Kasumi-1 (cell line): ENCODE data around the gene CSHL1.
"Not testable (repeated sequence)": the region's sequence is repeated elsewhere in the genome, so short reads cannot be mapped to it uniquely, and the experiment has no call there.

ENCODE experiments used
- DNase-seq, 2 experiments: peaks; one replicate each; lab custom pipeline; 2025; lab: John Stamatoyannopoulos, UW

The CSHL1 gene

DNA sequence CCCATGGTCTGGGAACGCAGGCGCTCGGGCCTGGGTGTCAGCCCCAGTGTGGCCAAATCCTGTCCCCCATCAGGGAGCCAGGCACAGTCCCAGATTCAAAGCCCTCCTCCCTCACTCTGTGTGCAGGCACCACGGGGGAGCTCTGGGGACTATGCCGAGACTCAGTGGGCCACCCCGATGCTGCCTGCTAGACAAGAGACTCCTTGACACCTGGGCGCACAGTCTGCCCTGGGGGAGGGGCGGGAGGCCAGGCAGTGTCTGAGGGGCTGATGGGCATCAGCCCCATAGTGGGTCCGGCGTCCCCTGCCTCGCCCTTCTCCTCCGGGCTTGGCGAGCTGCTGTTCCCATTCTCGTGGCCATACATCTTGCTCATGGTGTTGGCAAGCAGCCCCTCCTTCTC is 29.5 kb upstream of the CSHL1 start:
- DNase-seq: no peak

DNA sequence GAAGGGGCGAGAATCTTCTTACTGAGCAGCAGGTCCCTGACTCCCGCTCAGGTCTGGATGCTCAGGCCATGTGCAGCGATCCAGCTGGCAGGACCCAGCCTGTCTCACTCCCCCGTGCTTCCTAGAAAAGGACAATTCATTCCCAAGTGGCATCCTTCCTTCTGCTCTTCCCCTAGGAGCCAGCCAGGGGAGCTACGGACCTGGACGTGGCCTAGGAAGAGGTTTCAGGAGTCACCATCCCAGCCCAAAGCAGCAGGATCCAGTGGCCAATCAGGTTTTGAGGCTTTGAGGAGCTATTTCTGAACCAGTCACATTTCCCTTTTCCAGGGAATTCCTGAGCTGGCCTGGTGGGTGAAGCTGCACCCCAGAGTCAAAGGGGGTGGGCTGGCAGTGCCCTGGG is 28.8 kb upstream of the CSHL1 start:
- no peak for DNase-seq

DNA sequence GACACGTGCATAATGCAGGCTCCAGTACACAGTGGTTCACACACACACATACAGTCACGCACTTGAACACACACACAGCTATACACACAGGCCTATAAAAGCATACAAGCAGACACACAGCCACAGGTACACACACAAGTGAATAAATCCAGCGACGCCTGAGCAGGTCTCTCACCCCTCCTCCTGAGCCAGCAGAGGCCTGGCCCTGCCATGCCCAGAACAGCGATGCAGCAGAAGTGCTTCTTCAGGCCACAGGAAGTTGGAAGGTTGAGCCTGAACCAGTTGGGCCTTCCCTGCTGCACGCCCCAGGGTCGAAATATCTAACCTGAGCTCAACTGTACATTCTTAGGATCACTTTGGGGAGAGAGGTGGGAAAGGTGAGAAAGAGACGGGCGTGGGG is 28.3 kb upstream of the CSHL1 start:
- DNase-seq: no peak

DNA sequence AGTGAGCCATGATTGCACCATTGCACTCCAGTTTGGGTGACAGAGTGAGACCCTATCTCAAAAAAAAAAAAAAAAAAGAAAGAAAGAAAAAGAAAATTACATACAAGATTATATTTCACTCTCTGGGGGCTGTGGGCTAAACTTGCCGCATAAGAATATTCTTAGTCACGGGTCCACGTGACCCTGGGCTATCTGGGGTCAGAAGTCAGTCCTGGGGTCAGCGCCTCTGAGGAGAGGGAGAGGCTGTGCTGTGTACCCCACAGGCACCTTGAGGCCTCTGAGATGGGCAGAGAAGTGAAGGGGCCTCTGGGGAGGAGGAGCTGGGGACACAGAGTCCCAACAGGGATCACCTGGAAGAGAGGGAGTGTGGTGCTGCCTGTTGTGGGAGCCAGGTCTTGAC is 26.9 kb upstream of the CSHL1 start:
- DNase-seq: no peak

DNA sequence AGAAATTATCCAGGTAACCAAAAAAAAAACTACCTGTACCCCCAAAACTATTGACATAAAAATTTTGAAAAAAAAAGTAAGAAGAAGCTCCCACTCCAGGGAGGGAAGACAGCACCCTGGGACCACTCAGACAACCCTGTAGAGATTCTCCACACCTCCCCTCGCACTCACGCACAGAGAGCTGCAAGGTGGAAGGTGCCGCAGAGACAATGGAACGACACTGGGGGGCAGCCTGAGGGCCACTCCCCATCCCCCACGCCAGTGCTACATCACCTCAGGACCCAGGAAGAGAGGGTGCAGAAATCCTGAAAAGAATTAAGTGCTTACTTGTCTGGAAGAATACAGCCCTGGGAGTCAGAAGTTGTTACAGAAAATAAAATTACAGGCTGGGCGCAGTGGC is 26.3 kb upstream of the CSHL1 start:
- no peak for DNase-seq

DNA sequence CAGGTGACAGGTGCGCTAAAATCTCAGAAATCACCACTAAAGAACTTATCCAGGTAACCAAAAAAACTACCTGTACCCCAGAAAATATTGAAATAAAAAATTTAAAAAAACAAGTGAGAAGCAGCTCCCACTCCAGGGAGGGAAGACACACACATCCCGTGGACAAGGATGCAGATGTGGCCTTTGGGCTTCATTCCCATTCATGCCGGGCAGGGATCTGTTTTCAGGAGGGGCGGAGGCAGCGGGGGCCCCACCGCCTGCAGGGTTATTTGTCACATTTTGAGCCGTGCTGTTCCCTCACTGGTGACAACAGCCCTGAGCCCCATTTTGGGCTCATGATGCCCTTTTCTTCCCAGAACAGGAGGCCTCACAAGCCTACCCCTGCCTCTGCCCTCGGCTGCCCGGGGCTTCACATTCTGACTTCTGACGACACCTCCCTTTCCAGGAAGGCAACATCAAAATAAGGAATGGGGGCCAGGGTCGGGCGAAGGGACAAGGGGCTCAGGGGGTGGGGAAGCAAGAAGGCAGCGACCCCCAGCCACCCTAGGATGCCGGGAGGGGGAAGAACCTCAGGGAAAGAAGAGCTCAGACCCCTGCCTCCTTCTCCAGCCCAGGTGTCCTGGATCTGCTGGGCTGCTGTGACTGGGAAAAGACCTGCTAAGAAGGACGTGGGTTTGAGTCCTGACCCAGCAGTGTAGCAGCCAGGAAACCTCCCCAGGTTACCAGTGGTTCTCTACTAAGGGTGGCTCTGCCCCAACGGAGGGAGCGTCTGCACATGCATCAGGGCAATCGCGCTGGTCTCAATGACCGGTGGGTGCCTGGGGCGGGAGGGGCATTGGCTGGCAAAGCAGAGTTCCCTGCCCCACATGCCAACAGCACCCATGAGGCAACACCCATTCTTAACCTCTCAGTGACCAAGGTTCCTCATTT is 23.4 kb upstream of the CSHL1 start:
- DNase-seq: peak in 1 of 2 experiments; percentile 22

DNA sequence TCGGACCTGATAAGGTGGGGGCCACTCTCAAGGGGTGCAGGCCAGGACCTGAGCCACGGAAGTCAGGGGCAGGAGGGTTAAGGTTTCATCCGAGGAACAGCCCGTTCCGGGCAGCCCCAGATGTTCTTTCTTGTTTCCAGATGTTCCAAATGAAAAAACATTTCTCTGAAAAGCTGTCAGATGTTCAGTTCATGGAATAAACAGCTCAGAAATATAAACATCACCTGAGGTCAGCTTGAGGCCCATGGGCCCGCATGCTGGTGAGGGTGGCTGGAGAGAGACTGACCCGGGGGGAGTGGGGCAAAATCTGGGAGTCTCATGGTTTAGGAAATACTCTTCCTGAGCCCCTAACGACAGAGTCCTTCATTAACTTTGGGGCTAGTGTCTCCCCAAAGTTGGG is 22.5 kb upstream of the CSHL1 start:
- DNase-seq: no peak

DNA sequence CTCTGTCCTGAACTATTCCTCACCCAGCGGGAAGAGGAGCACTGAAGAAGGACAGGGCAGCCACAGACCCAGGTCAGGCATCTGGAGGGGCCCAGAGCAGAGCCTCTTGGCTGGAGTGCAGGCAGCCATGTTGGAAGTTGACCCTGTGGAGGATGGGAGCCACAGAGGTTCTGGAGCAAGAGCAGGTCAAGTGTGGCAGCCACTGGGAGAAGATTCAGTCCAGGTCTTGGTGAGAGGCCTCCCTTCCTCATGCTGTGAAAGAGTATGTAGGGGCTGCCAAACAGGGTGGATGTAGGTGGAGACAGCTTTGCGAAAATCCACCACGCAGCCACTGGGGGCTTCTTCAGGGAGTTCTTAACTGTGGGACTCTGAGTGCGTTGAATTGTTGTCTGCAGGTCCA is 21.7 kb upstream of the CSHL1 start:
- no peak for DNase-seq

DNA sequence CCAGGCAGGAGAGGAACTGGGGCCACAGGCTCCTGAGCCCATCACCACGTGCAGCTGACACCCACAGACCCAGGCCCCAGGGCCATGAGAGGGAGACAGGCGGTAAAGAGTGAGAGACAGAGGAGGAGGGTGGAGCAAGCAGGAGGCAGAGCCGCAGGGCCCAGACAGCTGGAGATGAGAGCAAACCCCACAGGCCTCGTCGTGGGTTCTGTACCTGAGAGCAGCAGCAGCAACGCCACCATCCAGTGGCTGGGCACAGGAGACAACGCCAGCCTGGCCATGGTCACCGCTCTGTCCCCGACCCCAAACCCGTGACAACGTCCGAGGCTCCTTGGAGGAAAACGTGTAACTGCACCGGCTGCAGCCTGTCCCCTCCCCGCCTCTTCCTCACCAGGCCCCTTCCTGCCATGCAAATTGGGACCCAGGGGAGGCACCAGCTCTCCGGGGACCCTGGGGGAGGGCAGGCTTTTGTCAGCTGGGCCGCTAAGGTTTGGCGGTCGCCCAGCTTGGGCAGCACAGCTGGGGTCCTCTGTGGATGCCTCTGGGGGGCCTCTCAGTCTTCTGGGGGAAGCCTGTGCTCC is 21.0 kb upstream of the CSHL1 start, which contains the start of gene CD79B:
TSS of gene CD79B (minus strand) at position 351 of the 581 bp plus-strand sequence. CDS start at position 281, 70 bp downstream.
- peak; percentile 15 to 46 for DNase-seq

DNA sequence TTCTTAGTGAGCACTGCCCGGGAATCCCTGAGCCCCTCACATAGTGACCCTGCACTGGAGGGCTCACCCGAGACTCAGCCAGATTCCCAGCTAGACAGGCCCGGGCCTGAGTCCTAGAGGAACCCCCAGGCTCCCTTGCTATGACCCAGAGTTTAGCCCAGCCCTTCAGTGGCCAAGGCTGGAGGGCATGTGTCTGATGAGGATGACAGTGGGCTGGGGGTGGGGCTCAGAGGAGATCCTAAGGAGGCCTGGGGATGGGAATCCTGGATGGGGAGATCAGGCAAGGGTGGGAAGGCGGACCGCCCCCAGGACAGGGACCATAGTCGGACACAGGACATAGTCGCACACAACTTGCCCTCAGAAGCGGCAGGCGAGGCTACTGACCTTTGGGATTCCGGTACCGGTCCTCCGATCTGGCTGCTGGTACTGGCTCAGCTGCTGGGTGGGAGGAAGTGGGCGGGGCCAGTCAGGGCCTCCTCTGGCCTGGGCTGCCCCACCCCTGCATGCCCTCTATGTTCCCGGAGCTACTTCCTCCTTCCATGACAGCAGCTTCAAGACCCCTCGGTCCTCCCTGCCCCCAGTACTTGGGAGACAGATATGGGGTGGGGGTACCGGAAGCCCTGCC is 20.0 kb upstream of the CSHL1 start:
- peak; percentile 48 to 58 for DNase-seq

DNA sequence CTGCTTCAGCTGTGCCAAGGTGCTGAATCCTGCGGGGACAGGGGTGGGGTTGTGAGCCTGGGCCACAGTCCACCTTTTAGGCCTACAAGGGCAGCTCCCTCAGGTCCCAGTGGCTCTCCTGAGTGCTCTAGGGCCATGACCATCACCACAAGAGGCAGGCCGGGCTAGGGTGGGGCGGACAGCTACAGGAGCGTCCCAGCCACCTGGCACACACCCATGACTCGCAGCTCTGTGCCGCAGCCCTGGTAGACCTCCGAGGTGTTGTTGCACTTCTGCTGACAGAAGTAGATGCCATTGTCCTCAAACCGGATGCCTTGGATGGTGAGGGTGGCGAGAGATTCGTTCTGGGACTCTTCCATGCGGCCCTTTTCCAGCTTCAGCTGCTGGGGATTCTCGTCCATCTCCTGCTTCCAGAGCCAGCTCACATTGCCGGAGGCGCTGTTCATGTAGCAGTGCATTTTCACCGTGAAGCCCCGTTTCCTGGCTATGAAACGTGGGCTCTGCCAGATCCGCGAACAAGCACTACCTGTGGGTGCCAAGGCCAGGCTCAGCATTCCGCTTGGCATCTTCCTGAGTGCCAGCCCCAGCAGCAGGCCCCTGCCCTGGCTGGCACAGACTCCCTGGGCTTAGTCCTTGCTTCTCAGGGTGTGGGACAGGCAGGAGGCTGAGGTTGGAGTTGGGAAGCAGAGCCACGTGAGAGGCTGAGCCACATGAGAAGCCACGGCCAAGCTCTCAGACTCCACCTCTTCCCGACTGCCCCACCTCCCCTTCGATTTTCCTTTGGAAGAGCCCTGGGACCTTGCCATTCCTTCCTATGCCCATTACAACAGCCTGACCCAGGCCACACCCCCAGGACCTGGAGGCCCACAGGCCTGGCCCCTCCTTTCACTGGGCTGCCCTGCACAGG is 19.1 kb upstream of the CSHL1 start:
- DNase-seq: no peak

DNA sequence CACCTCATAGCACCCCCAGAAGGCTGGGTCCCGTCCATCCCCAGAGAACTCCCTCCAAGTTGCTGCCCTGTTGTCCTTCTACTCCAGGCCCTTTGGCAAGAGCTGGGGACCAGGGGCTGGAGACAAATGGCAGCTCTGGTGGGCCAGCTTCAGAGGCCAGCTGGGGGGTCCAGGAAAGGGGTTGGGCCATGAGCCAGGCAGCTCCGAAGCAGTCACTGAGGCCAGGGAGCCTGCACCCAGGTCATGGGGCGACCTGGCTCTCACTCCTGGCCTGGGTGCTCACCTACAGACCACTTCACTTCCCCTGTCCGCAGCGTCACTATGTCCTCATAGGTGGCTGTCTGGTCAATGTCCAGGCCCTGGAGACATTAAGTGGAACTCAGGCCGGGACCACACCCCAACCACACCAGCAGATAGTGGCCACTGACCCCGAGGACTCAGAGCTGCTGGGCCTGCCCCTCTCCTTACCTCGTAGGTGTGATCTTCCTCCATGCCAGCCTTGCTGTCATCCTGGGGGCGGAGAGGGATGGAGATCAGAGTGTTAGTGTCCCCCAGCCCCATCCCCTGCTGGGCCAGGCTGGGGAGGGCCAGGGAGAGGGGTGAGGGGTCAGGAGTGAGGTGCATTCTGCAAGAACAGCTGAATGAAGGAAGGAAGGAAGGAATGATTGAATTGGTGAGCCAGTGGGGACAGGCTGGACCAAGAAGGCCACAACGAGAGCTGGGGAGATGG is 18.1 kb upstream of the CSHL1 start:
- DNase-seq: no peak

DNA sequence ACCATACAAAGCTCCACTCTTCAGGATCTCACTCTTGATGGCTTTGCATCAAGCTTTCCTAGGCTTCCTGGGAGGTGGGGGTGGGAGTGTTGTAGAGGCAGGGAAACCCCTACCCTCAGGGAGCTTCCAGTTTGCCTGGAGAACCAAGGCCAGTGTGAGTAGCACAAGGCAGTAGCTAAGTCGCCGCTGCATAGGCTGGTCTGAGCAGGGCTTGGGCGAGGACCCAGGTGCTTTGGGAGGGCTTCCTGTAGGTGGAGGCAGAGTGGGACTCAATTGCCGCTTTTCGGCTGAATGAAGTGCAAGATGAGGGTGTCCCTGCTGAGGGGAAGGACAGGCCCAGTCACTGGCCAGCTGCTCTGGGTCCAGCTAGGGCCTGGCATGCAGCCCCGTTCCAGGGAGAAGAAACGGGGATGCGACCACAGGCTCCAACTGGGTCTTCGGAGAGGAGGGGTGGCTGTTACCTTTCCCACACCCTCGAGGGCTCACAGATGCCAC is 17.2 kb upstream of the CSHL1 start:
- no peak for DNase-seq

DNA sequence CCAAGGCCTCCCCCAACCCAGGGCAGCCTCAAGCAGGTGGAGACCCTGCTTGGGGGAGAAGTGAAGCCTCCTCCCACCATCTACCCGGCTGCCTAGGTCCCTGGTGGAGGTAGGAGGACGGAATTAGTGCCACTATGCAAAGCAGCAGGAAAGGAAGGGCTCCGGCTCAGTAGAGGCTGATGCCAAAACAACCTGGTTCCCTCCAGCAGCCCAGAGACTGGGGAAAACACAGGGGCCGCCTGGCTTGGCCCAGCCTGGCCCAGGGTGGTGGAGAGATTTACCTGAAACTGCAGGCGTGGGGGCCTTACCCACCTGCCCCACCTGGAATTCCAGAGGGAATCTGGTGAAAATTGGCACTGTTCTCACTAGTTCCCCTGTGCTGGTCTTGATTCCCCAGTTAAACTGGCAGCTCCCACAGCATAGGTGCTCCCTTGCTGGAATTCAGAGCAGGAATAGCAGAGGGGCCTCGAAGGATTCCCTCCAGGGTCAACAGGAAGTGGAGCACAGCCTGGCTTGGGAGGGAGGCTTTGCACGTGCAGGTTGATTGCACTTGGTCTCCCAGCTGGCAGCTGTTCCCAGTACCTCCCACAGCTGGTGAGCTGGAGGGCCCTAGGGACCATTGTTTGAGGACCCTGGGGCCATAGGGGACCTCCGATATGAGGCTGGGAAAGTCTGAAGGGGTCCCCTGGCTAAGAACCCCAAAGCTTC is 16.6 kb upstream of the CSHL1 start:
- DNase-seq: no peak

DNA sequence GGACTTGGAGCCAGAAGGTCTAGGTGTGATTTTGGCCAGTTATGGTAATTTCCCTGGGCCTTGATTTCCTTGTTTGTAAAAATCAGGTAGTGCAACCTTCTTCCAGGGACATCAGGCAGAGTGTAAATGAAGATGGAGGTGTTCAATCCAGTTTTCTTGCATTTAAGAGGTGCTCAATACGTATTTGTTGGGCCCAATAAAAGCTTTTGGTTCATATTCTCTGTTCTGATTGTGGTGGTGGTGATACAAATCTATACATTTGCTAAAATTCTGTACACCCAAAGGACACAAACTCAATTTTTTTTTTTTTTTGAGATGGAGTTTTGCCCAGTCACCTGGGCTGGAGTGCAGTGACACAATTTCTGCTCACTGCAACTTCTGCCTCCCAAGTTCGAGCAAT is 15.1 kb upstream of the CSHL1 start:
- DNase-seq: no peak

DNA sequence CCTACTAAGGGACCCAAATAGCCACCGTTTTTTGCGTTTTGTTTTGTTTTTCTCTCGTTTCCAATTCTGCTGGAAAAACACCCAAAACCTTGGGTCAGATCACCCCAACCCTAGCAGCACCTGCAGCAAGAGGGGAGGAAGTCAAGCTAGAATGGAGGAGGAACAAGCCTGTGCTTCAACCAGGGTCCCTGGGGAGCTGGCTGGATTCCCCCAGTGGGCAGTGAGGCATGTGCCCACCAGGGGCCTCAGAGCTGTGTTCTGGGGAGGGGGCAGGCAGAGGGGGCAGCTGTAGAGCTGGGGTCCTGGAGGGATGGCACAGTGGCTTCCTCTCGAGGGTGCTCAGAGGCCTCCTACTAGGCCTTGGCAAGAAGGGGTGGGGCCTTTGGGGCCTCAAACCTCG is 14.6 kb upstream of the CSHL1 start:
- DNase-seq: no peak

DNA sequence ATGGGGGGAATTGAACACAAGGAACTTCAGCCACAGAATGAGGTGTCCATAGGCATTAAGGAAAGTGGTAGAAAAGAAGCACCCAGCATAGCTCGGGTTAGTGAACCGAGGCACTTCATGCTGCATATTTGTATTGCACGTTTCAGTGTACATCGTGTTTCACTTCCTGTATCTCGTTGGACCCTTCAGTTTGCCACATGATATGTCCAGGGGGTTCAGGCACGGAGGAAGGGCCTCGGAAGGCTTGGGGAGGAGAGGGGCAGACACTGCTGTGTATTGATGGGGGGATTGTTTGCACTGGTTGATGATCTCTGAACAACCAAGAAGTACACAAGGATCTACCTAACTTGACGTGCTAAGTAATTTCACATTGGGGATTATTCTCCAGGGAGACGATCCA is 11.3 kb upstream of the CSHL1 start:
- not testable (repeated sequence) for DNase-seq

DNA sequence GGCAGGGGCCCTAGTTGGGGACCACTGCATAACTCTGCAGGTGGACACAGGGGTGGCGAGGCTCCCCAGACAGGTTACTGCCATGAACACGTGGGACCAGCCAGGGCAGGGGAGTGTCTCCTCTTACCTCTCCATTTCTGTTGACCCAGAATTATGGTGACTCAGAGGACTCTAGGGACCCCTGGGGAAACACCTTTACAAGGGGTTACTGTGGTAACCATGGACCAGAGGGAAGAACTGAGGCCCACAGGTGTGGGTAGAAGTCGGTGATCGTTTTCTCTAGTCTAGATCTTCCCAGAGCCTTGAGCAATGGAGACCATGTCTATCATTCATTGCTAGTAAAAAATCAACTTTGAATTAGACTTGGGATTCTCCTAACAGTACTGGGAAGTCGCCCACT is 9.7 kb upstream of the CSHL1 start:
- DNase-seq: not testable (repeated sequence)

DNA sequence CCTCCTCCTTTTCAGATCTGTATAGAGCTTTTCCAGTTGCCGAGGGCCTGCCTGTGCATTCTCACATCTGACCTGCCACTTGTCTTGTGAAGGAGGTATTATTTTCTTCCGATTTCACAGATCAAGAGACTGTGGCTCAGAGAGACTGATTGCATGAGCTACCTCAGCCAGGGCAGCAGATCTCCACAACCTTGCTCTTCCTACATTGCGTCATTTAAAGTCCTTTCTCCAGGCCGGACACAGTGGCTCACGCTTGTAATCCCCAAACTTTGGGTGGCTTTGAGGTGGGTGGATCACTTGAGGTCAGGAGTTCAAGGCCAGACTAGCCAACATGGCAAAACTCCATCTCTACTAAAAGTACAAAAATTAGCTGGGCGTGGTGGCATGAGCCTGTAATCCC is 9.0 kb upstream of the CSHL1 start:
- not testable (repeated sequence) for DNase-seq

DNA sequence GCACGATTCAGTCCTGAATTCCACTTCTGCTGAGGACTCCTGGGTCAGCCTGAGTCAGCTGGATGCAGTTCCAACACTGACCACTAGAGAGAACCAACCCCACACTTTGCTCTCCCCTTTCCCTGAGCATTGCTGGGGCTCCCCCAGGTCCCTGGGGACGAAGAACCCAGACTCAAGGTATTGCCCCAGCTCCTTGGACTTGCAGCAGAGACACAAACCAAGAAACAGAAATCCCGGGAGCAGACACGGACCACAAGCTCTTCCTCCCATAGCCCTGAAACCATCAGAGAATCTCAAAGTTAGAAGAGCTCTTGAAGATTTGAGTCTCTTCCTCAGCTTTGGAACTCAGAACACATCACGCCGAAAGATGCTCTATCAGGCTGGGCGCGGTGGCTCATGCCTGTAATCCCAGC is 8.3 kb upstream of the CSHL1 start:
- peak; percentile 75 to 80 for DNase-seq
